Endothelial cell of umbilical vein (primary cell): ENCODE results near the gene DOCK1. TPM values are rescaled to one million over a fixed set of nuclear protein-coding genes. Genes with fewer than 3 reads are reported as not detected.

Experiments used
- BruUV-seq: library from RNA; stranded (reverse); fragments of 400-500 nt; replicated peaks from 2 replicates; lab custom pipeline; 2021; lab: Mats Ljungman, UMichigan
- CTCF ChIA-PET: fragments of 300-600, 350-600 bp; sonication (Branson Sonifier 250); formaldehyde crosslinking; loops from one replicate; lab custom pipeline; 2021; ENCODE audit warnings: antibody characterized with exemption, inconsistent platforms; lab: Charles Lee
- POLR2A ChIA-PET: fragments of 300-600, 350-600 bp; sonication (Branson Sonifier 250); formaldehyde crosslinking; loops from one replicate; lab custom pipeline; 2021; ENCODE audit warnings: antibody characterized with exemption, inconsistent platforms; lab: Charles Lee
- DNase-seq: peaks from one replicate; pipeline ENCODE4 v3.0.0-alpha.2; 2011; ENCODE audit warnings: low read depth, low spot score
- FAIRE-seq: peaks from 2 replicates; lab custom pipeline; 2011; peaks lifted over from hg19 to GRCh38; lab: Jason Lieb, UNC
- H2AFZ ChIP-seq: 2 replicates; pipeline ENCODE4 v1.6.0; 2012; ENCODE audit warnings: low read depth, low read length, control low read depth, inconsistent platforms
- H3K27ac ChIP-seq: 2 replicates; pipeline ENCODE4 v1.5.1; 2011; ENCODE audit warnings: low read depth, mild to moderate bottlenecking, control low read depth, low read length, moderate library complexity; ENCODE audit not compliant: insufficient read depth
- H3K27me3 ChIP-seq, 2 experiments: 2 replicates each; pipeline versions ENCODE4 v1.6.0 to v1.6.1; 2011; ENCODE audit warnings: low read length in 2 of 2, mixed read lengths in 1 of 2; ENCODE audit not compliant: control insufficient read depth in 2 of 2, insufficient read depth in 2 of 2
- H3K36me3 ChIP-seq, 2 experiments: 2 replicates in 1 of 2; 3 replicates in 1 of 2; pipeline ENCODE4 v1.5.1; 2011; ENCODE audit warnings: low read length in 2 of 2, mild to moderate bottlenecking in 1 of 2, moderate library complexity in 1 of 2; ENCODE audit not compliant: control insufficient read depth in 2 of 2, insufficient read depth in 2 of 2; ENCODE audit errors: extremely low read depth in 1 of 2
- H3K4me1 ChIP-seq: 3 replicates; pipeline ENCODE4 v1.5.1; 2011; ENCODE audit warnings: mild to moderate bottlenecking, low read length; ENCODE audit not compliant: control insufficient read depth, insufficient read depth; ENCODE audit errors: extremely low read depth
- H3K4me2 ChIP-seq: 2 replicates; pipeline ENCODE4 v1.6.1; 2011; ENCODE audit warnings: low read length, control low read depth, mixed read lengths; ENCODE audit not compliant: insufficient read depth
- H3K4me3 ChIP-seq, 3 experiments: fragments of 200-600 bp in 1 of 3; sonication (generic), shearing (Covaris generic) in 1 of 3; replicated peaks in 1 of 3; 2 replicates each; pipeline ENCODE4 v1.5.1; 2011 to 2016; ENCODE audit warnings: control low read depth in 3 of 3, low read length in 3 of 3, mild to moderate bottlenecking in 2 of 3, inconsistent platforms in 1 of 3, low read depth in 1 of 3, moderate library complexity in 1 of 3; ENCODE audit not compliant: insufficient read depth in 1 of 3
- H3K79me2 ChIP-seq: 2 replicates; pipeline ENCODE4 v1.6.0; 2012; ENCODE audit warnings: low read length, inconsistent platforms; ENCODE audit not compliant: control insufficient read depth, insufficient read depth
- H3K9ac ChIP-seq: replicated peaks from 2 replicates; pipeline ENCODE3; 2011; ENCODE audit warnings: low read length, control low read depth; ENCODE audit not compliant: insufficient read depth; ENCODE audit errors: extremely low read depth
- H3K9me1 ChIP-seq: replicated peaks from 3 replicates; pipeline ENCODE4 v1.6.0; 2011; ENCODE audit warnings: mild to moderate bottlenecking, low read length; ENCODE audit not compliant: control insufficient read depth, insufficient read depth; ENCODE audit errors: extremely low read depth
- H3K9me3 ChIP-seq: replicated peaks from 2 replicates; pipeline ENCODE4 v1.5.1; 2012; ENCODE audit warnings: low read length, inconsistent platforms; ENCODE audit not compliant: control insufficient read depth, insufficient read depth
- H4K20me1 ChIP-seq: replicated peaks from 2 replicates; pipeline ENCODE3; 2011; ENCODE audit warnings: mild to moderate bottlenecking, low read length; ENCODE audit not compliant: control insufficient read depth, insufficient read depth; ENCODE audit errors: extremely low read depth
- EZH2 ChIP-seq: IDR thresholded peaks from 2 replicates; pipeline ENCODE4 v1.6.1; 2012; ENCODE audit warnings: borderline replicate concordance, low read depth, mild to moderate bottlenecking, moderate library complexity, low read length, inconsistent platforms; ENCODE audit not compliant: severe bottlenecking
- FOS ChIP-seq: IDR thresholded peaks from 2 replicates; pipeline ENCODE4 v1.6.1; 2011; ENCODE audit warnings: mild to moderate bottlenecking, low read length, moderate library complexity, borderline replicate concordance; ENCODE audit not compliant: insufficient read depth
- GATA2 ChIP-seq: IDR thresholded peaks from 2 replicates; pipeline ENCODE4 v1.7.0; 2011; ENCODE audit warnings: low read depth, mild to moderate bottlenecking, moderate library complexity, mixed read lengths, low read length; ENCODE audit not compliant: insufficient read length, insufficient read depth
- JUN ChIP-seq: IDR thresholded peaks from 2 replicates; pipeline ENCODE4 v1.6.1; 2011; ENCODE audit warnings: borderline replicate concordance, low read depth; ENCODE audit not compliant: insufficient read length, insufficient read depth
- MYC ChIP-seq: IDR thresholded peaks from one replicate; pipeline ENCODE4 v1.6.1; 2011; ENCODE audit warnings: mild to moderate bottlenecking, low read depth, low read length
- POLR2A ChIP-seq: IDR thresholded peaks from 2 replicates; pipeline ENCODE4 v1.6.1; 2012; ENCODE audit warnings: low read depth, mild to moderate bottlenecking, control low read depth, low read length
- POLR2AphosphoS5 ChIP-seq: IDR thresholded peaks from 2 replicates; pipeline ENCODE4 v1.6.1; 2012; ENCODE audit warnings: low read depth, mild to moderate bottlenecking, control low read depth, low read length, moderate library complexity; ENCODE audit not compliant: insufficient read depth
- dilution Hi-C: fragments of 300-500 bp; cut with MboI; formaldehyde crosslinking; loops from one replicate; pipeline ENCODE4 v1.15.0; 2019; ENCODE audit warnings: low sequenced_read_pairs; ENCODE audit not compliant: extremely low pct_ligation_motif_present
- intact Hi-C: fragments of 100-400 bp; cut with micrococcal nuclease; formaldehyde crosslinking; loops from one replicate; pipeline ENCODE4 v1.10.0; 2022
- polyA plus RNA-seq, 4 experiments: library from polyadenylated mRNA; depleted of rRNA in 3 of 4; stranded (reverse) in 3 of 4; unstranded in 1 of 4; fragments of >200 nt; gene quantifications; 2 replicates each; pipeline versions ENCODE4 v1.2.1 to v1.2.3, GENCODE V29; 2011 to 2012; ENCODE audit warnings: missing spikeins in 1 of 4
- total RNA-seq: library from RNA; stranded (reverse); gene quantifications from 2 replicates; pipeline ENCODE4 v1.2.3, GENCODE V29; 2021
- TF ChIP-seq, protein P1 (sequence below), 2 donors: IDR thresholded peaks; 1 replicate in 1 of 2; 2 replicates in 1 of 2; pipeline ENCODE4 v1.5.1; 2011; ENCODE audit warnings: low read length in 2 of 2, mild to moderate bottlenecking in 2 of 2, moderate library complexity in 2 of 2, control low read depth in 1 of 2, inconsistent platforms in 1 of 2, low read depth in 1 of 2; ENCODE audit not compliant: insufficient read depth in 1 of 2; ENCODE audit errors: extremely low read depth in 1 of 2
- TF ChIP-seq, protein P2 (sequence below): IDR thresholded peaks from 2 replicates; pipeline ENCODE4 v1.6.1; 2011; ENCODE audit not compliant: insufficient read depth, insufficient read length

Gene DOCK1
- total and polyA plus RNA-seq, 2 donors (not counting 3 experiments of a cell fraction or from before 2014, with no cell fraction given) = 22.5 to 83.1 TPM

DNA sequence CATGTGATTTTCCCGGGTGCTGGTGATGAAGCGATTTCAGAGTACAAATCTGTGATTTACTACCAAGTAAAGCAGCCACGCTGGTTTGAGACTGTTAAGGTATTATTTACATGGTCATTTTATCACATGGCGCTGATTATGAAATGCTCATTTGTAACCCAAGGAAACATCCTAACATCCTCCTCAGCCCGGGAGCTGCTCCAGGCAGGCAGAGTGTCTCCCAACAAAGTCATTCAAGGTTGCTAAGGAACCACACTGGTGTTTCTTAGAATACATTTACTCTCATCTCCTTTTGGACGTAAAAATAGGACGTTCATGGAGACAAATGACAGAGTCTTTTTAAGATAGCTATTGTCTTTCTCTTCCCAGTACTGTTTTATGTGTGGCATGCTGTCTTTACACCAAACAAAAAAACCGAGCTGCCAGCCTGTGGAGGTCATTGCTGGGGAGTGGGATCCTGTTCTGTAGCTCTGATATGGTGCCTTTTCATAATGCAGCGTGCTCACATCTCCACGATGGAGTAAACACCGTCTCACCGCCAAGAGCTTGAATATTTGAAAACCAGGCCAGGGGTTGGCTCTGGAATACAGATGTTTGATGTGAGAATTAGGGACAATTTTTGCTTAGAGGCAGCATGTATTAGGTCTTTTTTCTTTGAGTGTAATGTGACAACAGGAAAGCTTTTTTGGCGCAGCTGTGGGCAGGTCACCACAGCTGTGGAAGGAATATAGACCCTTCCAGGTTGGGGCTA lies 119.6 kb downstream of the DOCK1 start:
- no TSS peak for BruUV-seq
- FAIRE-seq = no peak
- no peak for TF ChIP-seq GATA2
- no peak for TF ChIP-seq EZH2
- no peak for TF ChIP-seq POLR2A
- TF ChIP-seq POLR2AphosphoS5 = no peak
- no peak for TF ChIP-seq MYC
- no peak for TF ChIP-seq JUN
- TF ChIP-seq, protein P1, sequence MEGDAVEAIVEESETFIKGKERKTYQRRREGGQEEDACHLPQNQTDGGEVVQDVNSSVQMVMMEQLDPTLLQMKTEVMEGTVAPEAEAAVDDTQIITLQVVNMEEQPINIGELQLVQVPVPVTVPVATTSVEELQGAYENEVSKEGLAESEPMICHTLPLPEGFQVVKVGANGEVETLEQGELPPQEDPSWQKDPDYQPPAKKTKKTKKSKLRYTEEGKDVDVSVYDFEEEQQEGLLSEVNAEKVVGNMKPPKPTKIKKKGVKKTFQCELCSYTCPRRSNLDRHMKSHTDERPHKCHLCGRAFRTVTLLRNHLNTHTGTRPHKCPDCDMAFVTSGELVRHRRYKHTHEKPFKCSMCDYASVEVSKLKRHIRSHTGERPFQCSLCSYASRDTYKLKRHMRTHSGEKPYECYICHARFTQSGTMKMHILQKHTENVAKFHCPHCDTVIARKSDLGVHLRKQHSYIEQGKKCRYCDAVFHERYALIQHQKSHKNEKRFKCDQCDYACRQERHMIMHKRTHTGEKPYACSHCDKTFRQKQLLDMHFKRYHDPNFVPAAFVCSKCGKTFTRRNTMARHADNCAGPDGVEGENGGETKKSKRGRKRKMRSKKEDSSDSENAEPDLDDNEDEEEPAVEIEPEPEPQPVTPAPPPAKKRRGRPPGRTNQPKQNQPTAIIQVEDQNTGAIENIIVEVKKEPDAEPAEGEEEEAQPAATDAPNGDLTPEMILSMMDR (IDR thresholded peaks at IDR 0.05; ENCODE audit: extremely low read depth in 1 of 2, insufficient read depth in 1 of 2, low read depth in 1 of 2, low read length in 2 of 2) = no peak
- TF ChIP-seq FOS = no peak
- TF ChIP-seq, protein P2, sequence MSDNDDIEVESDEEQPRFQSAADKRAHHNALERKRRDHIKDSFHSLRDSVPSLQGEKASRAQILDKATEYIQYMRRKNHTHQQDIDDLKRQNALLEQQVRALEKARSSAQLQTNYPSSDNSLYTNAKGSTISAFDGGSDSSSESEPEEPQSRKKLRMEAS = no peak
- Histone ChIP-seq H3K9me3 (no peaks in the 10 kb centered on the region), H3K4me2 (no peak overlapping the region), H3K36me3 (peaks cover 0 to 43% of the 10 kb centered on the region in 2 experiments), H3K9me1 (no peaks in the 10 kb centered on the region), H3K27ac (no peak overlapping the region), H3K9ac (no peak overlapping the region), H3K4me1 (no peaks in the 10 kb centered on the region), H4K20me1 (no peaks in the 10 kb centered on the region), H3K27me3 (no peaks in the 10 kb centered on the region), H2AFZ (no peak overlapping the region), H3K79me2 (no peaks in the 10 kb centered on the region), H3K4me3 (no peak overlapping the region)
- intact Hi-C loops = no loop called here
- POLR2A ChIA-PET = no interaction called here
- no peak for DNase-seq
- dilution Hi-C loops = no loop called here
- CTCF ChIA-PET = interaction anchor here (1.1 to 1.2 kb wide), 2 partner anchors 11 to 1090 kb away, joined by 3 to 4 read pairs; no protein-coding TSS in a partner anchor
